Gastroesophageal sphincter (tissue), 3 donors: ENCODE results near the gene MAS1.

Experiments used
- CTCF ChIP-seq, 4 experiments: fragments of 200-600 bp in 2 of 4; fragments of 450-650 bp in 2 of 4; sonication (generic) in 1 of 4; IDR thresholded peaks; one replicate each; pipeline ENCODE4 v1.5.1; 2017 to 2019; ENCODE audit warnings: antibody characterized with exemption in 4 of 4, mild to moderate bottlenecking in 2 of 4, moderate library complexity in 2 of 4
- POLR2A ChIP-seq, 2 donors: fragments of 450-650 bp; IDR thresholded peaks; one replicate each; pipeline ENCODE4 v1.6.1; 2017; ENCODE audit warnings: antibody characterized with exemption in 2 of 2, mild to moderate bottlenecking in 2 of 2, moderate library complexity in 1 of 2
- POLR2AphosphoS5 ChIP-seq: sonication (generic); formaldehyde crosslinking; IDR thresholded peaks from one replicate; pipeline ENCODE4 v1.6.1; 2017; ENCODE audit warnings: antibody characterized with exemption

- TF ChIP-seq POLR2A (IDR thresholded peaks at IDR 0.05) (no peak), CTCF (IDR thresholded peaks at IDR 0.05) (no peak), POLR2AphosphoS5 (no peak)
Observed at GRCh38 chr6:159935065-159935464, 44.3 kb downstream of the MAS1 start.
